Measurements from ENCODE around the gene TUBB2B.

DNA sequence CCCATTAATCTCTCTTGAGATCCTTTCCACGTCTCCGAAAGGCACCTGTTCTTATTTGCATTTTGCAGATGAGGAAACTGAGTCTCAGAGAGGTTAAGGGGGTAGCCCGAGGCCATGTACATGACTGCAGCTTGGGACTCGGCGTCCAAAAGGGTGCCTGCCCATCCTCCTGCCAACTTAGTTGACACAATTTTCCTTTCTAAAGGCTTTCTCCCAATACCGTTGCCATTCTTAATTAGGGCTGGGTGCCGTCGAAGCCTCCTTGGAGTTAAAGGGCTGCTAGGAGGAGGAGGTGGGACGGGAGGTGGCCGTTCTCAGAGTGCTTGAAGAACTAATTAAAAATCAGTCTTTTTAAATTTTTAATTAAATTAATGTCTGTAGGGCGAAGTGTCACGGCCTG is 30.7 kb upstream of the TUBB2B start:
- TF ChIP-seq, protein P1, sequence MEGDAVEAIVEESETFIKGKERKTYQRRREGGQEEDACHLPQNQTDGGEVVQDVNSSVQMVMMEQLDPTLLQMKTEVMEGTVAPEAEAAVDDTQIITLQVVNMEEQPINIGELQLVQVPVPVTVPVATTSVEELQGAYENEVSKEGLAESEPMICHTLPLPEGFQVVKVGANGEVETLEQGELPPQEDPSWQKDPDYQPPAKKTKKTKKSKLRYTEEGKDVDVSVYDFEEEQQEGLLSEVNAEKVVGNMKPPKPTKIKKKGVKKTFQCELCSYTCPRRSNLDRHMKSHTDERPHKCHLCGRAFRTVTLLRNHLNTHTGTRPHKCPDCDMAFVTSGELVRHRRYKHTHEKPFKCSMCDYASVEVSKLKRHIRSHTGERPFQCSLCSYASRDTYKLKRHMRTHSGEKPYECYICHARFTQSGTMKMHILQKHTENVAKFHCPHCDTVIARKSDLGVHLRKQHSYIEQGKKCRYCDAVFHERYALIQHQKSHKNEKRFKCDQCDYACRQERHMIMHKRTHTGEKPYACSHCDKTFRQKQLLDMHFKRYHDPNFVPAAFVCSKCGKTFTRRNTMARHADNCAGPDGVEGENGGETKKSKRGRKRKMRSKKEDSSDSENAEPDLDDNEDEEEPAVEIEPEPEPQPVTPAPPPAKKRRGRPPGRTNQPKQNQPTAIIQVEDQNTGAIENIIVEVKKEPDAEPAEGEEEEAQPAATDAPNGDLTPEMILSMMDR (conservative IDR thresholded peaks at IDR 0.05; ENCODE audit: low read depth, low read length), result no peak
- no peak for TF ChIP-seq EZH2 (IDR thresholded peaks at IDR 0.05; ENCODE audit: borderline replicate concordance, low read depth, low read length, poor library complexity, severe bottlenecking)

Data from A673 (cell line).